Measurements from ENCODE around the gene NRXN3.

DNA sequence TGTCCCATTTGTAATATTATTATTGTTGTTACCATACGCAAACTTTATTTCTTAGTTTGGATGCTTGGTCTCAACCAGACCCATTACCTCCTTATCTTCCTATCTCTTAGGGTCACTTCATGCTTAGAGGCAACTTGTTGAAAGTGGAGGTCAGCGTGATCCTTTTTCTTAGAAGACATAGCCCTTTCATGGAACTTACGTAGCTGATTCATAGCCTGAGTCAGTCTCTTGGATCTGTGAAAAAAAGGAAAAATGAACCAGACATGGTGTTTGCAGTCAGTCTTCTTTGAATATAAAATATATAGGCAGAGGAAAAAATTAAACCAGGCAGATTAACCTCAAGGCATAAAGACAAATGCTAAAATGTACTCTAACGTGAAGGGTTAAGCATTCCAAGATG lies 1427.4 kb downstream of the NRXN3 start:
- TF ChIP-seq, protein P1, sequence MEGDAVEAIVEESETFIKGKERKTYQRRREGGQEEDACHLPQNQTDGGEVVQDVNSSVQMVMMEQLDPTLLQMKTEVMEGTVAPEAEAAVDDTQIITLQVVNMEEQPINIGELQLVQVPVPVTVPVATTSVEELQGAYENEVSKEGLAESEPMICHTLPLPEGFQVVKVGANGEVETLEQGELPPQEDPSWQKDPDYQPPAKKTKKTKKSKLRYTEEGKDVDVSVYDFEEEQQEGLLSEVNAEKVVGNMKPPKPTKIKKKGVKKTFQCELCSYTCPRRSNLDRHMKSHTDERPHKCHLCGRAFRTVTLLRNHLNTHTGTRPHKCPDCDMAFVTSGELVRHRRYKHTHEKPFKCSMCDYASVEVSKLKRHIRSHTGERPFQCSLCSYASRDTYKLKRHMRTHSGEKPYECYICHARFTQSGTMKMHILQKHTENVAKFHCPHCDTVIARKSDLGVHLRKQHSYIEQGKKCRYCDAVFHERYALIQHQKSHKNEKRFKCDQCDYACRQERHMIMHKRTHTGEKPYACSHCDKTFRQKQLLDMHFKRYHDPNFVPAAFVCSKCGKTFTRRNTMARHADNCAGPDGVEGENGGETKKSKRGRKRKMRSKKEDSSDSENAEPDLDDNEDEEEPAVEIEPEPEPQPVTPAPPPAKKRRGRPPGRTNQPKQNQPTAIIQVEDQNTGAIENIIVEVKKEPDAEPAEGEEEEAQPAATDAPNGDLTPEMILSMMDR (IDR thresholded peaks at IDR 0.05; ENCODE audit: low read length) = no peak
- no peak for TF ChIP-seq EZH2 (IDR thresholded peaks at IDR 0.05; ENCODE audit: borderline replicate concordance, low read length)

All from OCI-LY1 (cell line).